ENCODE results near the gene R3HDM1. TPM values are rescaled to one million over a fixed set of nuclear protein-coding genes. Genes with fewer than 3 reads are reported as not detected.
"Not testable (repeated sequence)": the region's sequence is repeated elsewhere in the genome, so short reads cannot be mapped to it uniquely, and the experiment has no call there.

The R3HDM1 gene
- total RNA-seq, 1 donor = 17.5 TPM

- no peak for DNase-seq (ENCODE audit: low read depth in 2 of 3, low spot score in 2 of 3)
Observed at GRCh38 chr2:135563793-135564192, 32.5 kb downstream of the R3HDM1 start.

GRCh38 chr2:135570884-135571283 lies 39.6 kb downstream of the R3HDM1 start:
- no peak for DNase-seq (ENCODE audit: low read depth in 2 of 3, low spot score in 2 of 3)

GRCh38 chr2:135573620-135574019 lies 42.3 kb downstream of the R3HDM1 start:
- no peak for DNase-seq (ENCODE audit: low read depth in 2 of 3, low spot score in 2 of 3)

- no peak for DNase-seq (ENCODE audit: low read depth in 2 of 3, low spot score in 2 of 3)
Observed at GRCh38 chr2:135581282-135581681, 50.0 kb downstream of the R3HDM1 start.

GRCh38 chr2:135582383-135582782 lies 51.1 kb downstream of the R3HDM1 start:
- DNase-seq (ENCODE audit: low read depth in 2 of 3, low spot score in 2 of 3) = no peak

- DNase-seq (ENCODE audit: low read depth in 2 of 3, low spot score in 2 of 3) = peak in 1 of 3 donors; percentile 31
Observed at GRCh38 chr2:135585586-135585985, 54.3 kb downstream of the R3HDM1 start.

GRCh38 chr2:135586148-135586547 lies 54.9 kb downstream of the R3HDM1 start:
- DNase-seq (ENCODE audit: low read depth in 2 of 3, low spot score in 2 of 3) = no peak

- no peak for DNase-seq (ENCODE audit: low read depth in 2 of 3, low spot score in 2 of 3)
Observed at GRCh38 chr2:135587958-135588357, 56.7 kb downstream of the R3HDM1 start.

- DNase-seq (ENCODE audit: low read depth in 2 of 3, low spot score in 2 of 3) = peak in 1 of 3 donors; percentile 15
Observed at GRCh38 chr2:135590619-135591260, 59.5 kb downstream of the R3HDM1 start.

GRCh38 chr2:135600915-135601314 lies 69.6 kb downstream of the R3HDM1 start:
- peak in 2 of 3 donors; percentile 16 to 54 for DNase-seq (ENCODE audit: low read depth in 2 of 3, low spot score in 2 of 3)

GRCh38 chr2:135603543-135603942 lies 72.3 kb downstream of the R3HDM1 start:
- no peak for DNase-seq (ENCODE audit: low read depth in 2 of 3, low spot score in 2 of 3)

GRCh38 chr2:135607561-135607960 lies 76.3 kb downstream of the R3HDM1 start:
- DNase-seq (ENCODE audit: low read depth in 2 of 3, low spot score in 2 of 3) = no peak

GRCh38 chr2:135612319-135612718 lies 81.0 kb downstream of the R3HDM1 start:
- no peak for DNase-seq (ENCODE audit: low read depth in 2 of 3, low spot score in 2 of 3)

GRCh38 chr2:135615404-135615803 lies 84.1 kb downstream of the R3HDM1 start:
- DNase-seq (ENCODE audit: low read depth in 2 of 3, low spot score in 2 of 3) = no peak

GRCh38 chr2:135617501-135618015 lies 86.3 kb downstream of the R3HDM1 start:
- no peak for DNase-seq (ENCODE audit: low read depth in 2 of 3, low spot score in 2 of 3)

GRCh38 chr2:135620198-135620597 lies 88.9 kb downstream of the R3HDM1 start:
- DNase-seq (ENCODE audit: low read depth in 2 of 3, low spot score in 2 of 3) = no peak

- DNase-seq (ENCODE audit: low read depth in 2 of 3, low spot score in 2 of 3) = no peak
Observed at GRCh38 chr2:135629520-135629919, 98.2 kb downstream of the R3HDM1 start.

- DNase-seq (ENCODE audit: low read depth in 2 of 3, low spot score in 2 of 3) = not testable (repeated sequence)
Observed at GRCh38 chr2:135630034-135630433, 98.8 kb downstream of the R3HDM1 start.

GRCh38 chr2:135630488-135630887 lies 99.2 kb downstream of the R3HDM1 start:
- no peak for DNase-seq (ENCODE audit: low read depth in 2 of 3, low spot score in 2 of 3)

GRCh38 chr2:135633582-135633981 lies 102.3 kb downstream of the R3HDM1 start:
- DNase-seq (ENCODE audit: low read depth in 2 of 3, low spot score in 2 of 3) = no peak

GRCh38 chr2:135635212-135635835 lies 104.0 kb downstream of the R3HDM1 start:
- no peak for DNase-seq (ENCODE audit: low read depth in 2 of 3, low spot score in 2 of 3)

GRCh38 chr2:135636982-135637381 lies 105.7 kb downstream of the R3HDM1 start:
- DNase-seq (ENCODE audit: low read depth in 2 of 3, low spot score in 2 of 3) = no peak
